ENCODE measurements around the gene CGNL1.

DNA sequence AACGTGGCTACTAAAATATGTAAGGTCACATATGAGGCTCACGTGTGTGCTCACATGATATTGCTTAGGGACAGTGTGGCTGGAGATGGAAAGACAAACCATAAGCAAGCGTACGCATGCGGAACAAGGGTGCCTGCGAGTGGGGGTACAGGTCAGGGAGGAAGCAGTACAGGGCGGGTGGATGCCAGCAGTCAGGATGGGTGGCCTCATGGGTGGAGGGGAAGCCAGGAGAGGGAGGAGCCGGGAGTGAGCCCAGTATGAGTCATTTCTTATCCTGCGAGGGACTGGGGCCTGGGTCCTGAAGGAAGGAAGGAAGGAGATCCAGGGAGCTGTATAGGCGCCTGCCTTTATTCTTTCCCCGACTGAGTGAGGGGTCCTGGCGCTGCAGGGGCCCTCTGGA, 42.0 kb upstream of the CGNL1 start:
- TF ChIP-seq CTCF (IDR thresholded peaks at IDR 0.05; ENCODE audit: borderline replicate concordance, extremely low read depth, low read length, poor library complexity, severe bottlenecking) (no peak), EZH2 (IDR thresholded peaks at IDR 0.05; ENCODE audit: borderline replicate concordance, low read depth, low read length, severe bottlenecking) (no peak)

Data from DND-41 (cell line).